ENCODE results near the gene SUGCT.

Gene SUGCT

DNA sequence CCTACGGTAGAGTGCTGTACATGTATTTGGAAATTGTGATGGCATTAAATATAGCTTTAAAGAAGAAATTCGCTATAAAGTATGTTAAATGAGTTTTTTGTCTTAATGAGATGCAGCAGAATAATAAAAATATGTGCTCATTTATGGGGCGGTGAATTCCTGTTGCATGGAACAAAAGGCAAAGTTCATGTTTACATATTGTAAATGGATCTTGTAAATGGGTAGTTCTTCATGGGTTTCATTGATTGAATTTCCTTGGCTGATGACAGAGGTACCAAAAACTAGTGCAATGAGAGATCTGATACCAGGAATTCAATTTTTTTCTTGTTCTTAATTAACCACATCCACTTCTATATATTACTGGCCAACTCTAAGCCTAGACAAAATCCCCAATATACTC lies 284.2 kb downstream of the SUGCT start:
- no peak for DNase-seq

DNA sequence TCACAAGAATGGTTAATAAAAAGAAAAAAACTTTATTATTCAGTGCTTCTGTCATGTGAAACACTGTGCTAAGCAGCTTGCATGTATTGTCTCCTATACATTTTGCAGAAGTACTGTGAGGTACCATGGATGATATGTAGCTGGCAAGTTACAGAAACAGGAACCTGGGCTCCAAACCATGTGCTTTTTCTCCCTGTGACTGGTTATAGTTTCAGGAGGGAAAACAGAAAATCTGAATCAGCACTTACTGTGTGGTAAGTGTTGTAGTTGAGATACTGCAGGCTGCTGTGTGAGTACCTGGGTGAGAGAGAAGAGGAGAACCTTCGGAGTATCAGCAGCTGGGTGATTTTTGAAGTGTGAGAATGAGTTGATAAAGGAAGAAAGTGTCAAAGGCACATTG lies 285.0 kb downstream of the SUGCT start:
- DNase-seq, result no peak

DNA sequence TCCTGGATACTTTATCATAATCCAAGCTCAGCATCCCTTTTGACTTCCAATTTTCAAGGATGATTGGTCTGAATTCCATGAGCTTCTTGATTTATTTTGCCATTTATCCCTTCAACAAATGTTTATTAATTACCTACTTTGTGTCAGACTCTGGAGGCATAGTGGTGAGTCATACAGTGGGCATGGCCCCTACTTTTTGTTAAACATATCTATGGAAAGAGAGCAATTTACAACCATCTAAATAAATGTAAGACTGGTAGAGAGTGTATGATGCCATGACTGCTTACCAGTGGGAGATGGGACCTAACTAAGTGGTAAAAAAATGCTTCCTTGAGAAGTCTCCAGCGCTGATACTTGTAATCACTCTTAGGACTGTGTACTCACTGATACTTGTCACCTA lies 286.6 kb downstream of the SUGCT start:
- DNase-seq, result no peak

DNA sequence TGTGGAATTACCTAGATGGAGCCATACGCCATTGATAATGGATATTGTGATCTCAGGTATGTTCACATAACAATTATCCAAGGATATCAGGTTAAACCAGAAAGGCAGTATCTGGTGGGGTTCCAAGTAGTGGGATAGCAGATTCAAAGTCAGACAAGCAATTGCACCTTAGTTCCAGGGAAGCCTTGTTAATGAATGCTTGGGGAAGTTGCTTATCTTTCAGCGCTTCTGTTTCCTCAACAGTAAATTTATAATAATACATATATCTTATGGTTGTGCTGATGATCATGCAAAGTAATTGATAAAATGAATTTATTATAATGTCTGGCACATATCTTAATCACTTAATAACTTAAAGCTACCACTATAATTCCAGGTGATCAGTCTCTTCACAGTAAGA lies 290.9 kb downstream of the SUGCT start:
- no peak for DNase-seq

DNA sequence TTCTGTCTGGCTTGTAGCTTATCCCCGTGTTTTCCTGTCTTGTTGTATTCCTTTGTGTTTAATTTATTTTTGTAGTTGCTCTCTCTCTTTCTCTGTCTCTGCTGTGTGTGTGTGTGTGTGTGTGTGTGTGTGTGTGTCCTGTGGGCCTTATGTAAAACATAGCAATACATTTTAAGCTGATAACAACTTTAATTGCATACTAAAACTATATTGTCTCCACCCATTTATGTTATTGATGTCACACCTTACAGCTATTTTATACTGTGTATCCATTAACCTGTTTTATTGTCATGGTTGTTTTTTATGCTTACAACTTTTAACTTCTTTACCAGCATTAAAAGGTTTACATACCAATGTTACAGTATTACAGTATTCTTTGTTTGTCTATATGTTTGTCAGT lies 293.6 kb downstream of the SUGCT start:
- no peak for DNase-seq

DNA sequence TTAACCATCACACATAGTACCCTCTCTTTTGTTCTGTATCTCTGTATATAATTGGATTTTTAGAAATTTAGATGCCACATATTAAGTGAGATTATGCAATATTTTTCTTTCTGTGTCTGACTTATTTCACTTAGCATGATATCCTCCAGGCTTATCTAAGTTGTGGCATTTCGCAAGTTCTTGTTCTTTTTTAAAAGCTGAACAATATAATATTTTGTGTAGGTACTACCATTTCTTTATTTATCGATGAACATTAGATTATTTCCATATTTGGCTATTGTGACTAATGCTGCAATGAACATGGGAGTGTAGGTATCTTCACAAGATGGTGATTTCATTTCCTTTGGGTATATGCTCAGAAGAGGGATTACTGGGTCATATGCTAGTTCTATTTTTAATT lies 295.0 kb downstream of the SUGCT start:
- no peak for DNase-seq

DNA sequence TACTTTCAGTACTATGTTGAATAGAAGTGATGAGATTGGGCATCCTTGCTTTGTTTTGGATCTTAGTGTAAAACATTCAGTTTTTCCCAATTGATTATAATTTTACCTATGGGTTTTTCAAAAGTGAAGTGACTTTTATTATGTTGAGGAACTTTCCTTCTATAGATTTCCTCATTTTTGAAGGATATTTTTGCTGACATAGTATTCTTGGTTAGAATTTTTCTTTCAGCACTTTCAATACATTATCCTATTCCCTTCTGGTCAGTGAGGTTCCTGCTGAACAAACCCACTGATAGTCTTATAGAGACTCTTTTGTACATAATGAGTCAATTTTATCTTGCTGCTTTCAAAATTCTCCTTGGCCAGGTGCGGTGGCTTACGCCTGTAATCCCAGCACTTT lies 297.2 kb downstream of the SUGCT start:
- no peak for DNase-seq

DNA sequence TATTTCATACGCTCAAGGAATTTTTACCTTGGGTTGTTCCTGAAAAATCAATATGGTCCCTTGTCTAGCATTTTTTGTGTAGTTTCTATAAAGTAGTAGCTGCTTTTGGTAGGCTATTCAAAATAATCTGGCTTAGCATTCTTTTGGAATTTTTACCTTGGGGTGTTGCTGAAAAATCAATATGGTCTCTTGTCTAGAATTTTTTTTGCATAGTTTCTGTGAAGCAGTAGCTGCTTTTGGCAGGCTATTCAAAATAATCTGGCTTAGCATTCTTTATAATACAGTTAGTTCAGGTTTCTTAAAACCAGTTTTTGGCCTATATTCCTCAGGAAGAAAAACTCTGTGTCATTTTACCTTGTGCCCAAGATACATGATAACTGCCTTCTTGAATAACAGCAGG lies 301.9 kb downstream of the SUGCT start:
- no peak for DNase-seq

DNA sequence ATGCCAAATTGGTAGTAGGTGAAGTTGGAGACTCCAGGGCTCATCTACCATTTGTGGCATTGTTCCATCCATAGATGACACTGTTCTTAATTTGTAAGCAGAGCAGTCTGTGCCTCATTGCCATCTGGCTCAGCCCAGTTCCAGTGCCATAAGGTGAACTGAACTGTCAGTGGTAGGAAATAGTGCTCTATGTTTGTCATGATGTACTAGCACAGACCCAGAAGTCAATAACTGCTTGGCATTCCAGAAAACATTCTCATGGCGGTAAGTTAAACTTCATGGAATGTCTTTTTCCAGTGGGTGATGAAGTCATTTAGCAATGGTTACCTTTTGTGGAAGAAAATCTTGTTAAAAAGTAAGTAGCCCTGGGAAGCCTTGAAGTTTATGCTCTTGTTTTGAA lies 302.7 kb downstream of the SUGCT start:
- no peak for DNase-seq

DNA sequence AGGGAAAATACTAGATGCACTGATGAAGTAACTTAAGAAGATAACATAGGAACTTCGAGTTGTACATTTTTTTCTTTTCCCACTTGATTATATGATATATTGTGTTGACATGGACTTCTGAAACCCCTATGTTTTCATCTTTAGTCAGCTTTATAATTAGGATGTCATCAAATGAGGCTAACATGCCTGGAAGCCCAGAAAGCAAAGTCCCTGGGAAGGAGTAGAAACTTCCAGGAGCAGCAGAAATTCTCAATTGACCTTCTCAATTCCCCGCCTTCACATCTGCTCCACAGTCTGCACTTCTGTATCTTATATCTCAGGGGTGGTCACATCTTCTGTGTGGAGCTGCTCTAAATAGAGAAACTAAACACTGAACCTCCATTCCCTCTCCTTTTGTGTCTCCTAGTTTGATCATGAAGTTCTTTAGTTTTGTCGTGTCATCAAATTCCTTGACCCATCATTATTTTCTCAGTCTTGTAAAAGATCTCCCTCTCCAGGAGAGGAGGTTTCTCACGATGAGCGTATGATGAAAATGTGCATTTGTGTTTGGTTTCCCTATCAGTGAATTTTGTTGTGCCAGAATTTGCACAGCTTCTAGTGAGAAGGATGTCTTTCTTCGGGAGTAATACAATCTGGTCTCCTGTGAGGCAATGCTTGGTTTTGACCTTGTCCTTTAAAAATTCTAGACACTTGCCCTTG lies 303.3 kb downstream of the SUGCT start:
- no peak for DNase-seq

DNA sequence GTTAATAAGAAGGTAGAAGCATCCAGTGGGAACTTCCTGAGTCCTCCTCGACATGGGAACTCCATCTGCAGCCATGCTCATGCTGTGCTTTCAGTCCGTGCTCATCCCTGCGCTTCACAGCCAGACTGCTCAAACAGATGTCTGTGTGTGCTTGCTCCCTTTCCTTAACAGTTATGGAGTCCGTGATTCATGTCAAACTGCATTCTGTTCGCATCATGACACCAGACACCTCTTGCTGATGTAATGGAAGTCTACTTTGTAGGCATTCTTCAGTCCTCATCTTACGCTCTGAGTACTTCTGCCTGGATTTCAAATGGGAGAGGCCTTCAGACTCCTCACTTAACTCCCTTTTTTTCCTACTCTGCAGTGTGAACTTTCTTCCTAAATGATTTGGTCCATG lies 304.9 kb downstream of the SUGCT start:
- no peak for DNase-seq

DNA sequence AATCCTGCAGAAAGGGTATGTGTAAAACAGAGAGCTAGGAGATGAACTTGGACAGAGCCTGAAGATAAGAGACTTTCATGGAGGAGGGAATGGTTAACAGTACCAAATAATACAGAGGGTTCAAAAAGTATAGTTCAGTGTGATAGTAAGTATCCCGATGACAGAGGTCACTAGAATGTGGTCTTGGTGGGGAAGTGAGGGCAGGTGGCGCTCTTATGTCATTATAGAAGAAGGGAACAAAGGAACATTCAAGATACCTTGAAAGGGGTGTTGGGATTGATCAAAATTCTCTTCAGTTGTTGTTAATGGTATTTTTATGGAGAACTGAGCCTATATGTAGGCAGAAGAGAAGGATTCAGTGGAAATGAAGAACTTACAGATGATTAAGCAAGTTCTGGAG lies 312.5 kb downstream of the SUGCT start:
- DNase-seq, result no peak

DNA sequence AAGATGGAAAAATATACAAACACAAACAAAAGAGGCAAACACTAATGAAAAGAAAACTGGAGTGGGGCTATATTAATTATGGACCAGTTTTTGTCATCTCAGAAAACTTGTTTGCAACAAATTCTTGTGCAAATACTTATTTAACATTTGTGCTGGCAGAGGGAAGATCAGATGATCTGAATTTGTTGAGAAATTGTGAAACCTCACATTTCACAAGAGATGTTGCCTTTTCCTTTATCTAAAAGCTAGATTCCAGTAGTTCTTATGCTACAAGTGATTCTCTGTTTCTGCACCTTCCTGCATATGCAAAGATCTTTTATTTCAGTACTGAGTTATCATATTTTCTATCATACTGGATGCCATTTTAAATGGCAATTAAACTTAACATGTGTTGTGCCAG lies 320.7 kb downstream of the SUGCT start:
- no peak for DNase-seq

DNA sequence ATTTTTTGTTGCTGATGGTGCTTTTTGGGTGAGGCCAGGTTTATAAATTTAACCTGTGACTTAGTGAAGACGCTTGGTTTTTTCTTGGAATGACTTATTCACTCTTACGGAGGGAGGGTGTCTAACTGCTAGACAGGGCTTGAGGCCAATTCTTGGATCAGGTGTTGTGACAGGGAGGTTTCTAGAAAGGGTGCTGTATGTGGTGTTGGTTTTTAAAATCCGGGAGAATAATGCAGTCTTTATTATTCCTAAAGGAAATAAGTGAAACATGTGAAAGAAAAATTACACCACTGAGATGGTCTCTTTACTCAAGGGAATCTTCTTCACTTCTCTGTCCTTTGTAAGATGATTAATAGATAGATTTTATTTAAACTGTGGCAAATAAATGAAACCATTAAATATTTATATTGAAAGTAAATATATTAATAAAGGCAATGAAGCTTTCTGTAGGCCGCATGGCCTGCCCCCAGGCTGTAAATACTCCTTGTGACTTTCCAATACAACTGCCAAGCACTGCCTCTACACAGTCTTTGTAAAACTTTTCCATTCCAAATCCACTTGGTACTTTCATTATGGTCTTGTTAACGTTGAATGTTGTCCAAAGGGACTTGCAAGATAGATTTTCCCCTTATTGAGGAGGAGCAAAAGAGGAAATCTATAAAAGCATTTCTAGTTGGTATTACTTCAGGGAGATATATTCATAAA lies 323.1 kb downstream of the SUGCT start:
- no peak for DNase-seq

DNA sequence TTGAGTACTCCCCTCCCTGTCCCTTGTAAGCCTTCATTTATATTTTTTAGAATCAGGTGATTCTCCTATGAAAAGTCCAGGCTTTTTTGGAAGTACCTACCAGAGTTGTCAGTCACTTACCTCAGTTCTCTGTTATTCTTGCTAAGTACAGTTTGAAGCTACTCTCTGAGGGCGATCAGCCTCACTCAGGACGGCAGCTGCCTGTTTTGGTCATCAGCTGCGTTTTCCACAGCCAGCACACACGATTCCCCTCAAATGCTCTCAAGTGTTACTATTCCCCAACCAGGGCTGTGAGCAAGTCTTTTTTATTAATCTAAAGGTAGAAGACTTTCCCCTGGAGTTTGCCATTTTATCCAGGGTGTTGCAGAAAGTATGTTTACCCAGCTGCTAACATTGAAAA lies 328.6 kb downstream of the SUGCT start:
- DNase-seq, result no peak

DNA sequence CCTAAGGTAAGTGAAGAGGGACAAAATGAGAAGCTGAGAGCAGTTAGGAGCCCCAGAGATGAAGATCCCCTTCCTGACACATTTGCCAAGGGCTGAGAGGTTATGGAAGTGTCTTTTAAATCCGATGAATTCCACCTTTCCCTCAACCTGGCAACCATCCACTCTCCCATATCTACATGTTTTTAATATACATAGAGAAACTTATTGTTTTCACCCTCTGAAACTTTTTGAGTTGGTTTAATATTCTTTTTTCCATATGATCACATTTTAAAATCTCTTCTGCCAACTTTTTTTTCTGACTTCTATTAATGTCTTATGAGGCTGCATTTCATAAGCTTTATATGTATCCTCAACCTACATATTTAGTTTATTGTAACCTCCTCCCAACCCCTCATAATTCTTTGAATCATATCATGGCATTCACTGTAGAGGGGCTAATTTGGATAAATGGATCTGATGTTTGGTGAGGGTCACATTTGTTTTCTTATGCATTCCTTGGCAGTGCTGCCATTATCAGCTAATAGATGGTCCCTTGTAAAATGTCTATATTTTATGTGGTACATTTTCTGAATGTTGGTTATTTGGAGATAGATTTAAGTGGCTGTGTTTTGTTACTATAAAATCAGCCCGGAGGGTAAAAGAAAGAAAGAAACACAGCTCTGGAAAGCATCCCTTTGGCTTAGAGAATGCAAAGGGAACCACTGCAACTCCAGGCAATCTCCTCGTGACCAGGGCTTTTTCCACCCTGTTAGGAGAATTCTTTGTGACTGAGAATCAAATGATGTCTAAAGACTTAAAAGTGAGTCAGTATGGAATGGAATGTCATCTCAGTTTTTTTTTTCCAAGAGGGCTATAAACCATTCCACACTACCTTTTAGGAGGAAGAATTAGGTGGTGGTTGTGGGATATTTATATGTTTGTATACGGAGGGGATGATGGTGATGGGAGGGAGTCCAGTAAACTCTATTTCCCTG lies 334.4 kb downstream of the SUGCT start:
- no peak for DNase-seq

DNA sequence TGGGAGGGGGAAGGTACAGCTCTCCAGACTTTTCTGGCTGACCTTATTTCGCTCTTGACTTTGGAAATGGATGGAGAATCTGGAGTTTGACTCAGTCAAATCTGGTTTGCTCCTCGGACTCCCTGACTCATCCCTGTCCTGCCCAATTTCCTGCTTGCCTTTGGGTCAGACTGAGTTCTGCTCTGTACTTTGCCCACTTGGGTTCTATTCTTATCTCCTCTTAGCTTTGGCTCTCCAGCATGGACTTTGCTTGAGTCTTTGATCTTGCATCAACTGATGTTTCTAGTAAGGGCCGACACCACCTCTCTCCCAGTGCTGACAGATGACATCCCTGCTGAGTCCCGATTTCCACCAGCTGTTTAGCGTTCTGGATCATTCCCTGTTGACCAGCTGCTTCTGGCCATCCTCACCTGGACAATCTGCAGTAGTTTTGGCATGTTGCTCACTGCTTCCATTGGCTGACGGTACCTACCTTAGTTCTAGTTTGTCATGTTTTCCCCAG lies 335.3 kb downstream of the SUGCT start:
- DNase-seq, result no peak

DNA sequence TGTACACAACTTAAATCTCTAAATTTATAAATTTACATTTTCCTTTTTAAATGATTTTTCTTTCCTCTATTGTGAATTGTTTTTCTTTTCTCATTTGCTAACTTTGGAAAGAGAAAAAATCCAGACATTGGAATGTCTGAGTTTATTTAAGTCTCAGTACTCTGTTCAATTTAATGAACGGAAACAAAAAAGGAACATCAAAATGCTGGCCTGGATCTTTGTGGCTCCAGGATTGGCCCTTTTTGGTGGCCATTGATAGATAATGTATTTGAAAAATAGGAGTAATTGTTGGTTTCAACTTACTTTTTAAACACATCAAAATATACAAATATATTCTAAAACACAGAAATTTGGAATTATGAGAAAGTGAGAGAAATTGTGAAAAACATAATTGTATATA lies 336.0 kb downstream of the SUGCT start:
- DNase-seq, result no peak

DNA sequence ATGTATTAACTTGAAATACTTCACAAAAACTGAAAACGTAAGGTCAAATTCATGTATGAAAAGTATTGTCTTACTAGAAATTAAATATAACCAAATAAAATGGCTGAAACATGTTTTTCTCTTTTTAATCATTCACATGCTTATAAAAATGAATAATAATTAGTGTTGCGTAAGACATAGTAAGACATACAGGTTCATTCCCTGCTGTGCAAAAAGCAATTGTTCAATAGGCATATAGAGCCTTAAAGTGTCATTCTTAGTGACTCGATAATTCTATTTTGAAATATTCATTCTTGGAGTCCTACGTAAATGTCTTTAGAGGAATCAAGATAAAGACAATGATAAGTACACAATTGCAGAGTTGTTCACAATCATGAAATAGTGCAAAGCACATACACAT lies 337.1 kb downstream of the SUGCT start:
- no peak for DNase-seq

DNA sequence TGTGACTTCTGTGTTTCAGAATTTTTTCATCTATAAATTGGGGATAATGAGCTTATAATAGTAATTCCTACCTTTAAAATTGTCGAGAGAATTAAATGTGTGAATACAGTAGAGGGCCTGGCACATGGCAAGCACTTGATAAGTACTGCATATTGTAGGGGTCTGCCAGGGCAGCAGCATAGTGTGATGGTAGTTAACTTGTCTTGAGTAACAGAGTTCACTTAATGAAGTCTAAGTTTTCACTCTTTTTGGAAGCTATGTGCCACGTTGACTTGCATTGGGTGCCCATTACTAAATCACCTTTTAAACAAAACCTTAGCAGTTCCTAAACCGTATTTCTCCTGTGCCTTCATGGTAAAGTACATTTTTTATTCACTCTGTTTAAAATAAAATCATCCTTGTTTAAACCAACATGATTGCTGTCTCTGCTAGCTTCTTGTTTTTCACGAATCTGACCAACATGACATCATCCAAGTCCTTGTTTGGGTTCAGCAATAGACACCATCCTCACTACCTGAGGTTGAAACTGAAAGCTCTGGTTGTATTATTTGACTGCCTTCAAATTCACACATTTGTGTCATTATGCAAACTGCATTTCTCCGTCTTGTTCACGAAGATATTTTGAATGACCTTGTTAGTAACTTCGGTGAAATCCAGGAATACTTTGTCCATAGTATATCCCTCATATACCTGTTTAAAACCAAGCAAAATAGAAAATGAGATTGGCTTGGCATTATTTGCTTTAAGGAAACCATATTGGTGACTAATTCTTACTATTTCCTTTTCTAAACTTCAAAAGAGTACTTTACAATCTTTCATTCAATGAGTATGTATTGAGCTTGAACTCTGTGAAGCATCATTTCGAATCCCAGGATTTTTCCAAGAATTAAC lies 340.2 kb downstream of the SUGCT start:
- no peak for DNase-seq

DNA sequence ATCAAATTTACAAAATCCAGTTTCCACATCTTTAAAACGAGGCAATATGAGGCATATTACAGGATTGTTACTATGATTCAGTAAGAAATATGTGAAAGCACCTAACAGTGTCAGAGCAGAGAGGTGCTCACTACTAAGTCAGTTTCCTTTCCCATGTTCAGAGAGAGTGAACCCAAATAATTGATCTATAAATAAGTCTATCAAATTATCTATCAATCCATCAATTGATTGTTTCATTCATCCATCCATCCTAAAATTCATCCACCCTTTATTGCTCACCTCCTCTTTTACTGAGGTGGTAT lies 340.8 kb downstream of the SUGCT start:
- no peak for DNase-seq

DNA sequence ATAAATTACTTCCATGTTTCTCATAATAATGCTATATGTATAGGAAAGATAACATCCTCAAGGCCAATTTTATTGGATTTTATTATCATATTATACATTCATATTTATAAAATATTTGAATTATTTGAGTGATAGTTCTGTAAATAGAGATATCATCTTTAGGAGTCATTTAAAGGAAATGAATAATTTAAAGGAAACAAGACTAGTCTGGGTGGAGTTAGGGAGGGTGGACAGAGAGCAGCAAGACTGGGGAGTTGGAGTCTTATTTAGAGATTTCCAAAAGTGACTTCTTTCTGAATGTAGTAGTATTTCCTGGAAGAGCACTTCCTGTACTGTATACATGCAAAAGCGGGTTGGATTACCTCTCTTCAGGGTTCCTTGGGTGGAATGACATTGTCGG lies 342.3 kb downstream of the SUGCT start:
- no peak for DNase-seq

DNA sequence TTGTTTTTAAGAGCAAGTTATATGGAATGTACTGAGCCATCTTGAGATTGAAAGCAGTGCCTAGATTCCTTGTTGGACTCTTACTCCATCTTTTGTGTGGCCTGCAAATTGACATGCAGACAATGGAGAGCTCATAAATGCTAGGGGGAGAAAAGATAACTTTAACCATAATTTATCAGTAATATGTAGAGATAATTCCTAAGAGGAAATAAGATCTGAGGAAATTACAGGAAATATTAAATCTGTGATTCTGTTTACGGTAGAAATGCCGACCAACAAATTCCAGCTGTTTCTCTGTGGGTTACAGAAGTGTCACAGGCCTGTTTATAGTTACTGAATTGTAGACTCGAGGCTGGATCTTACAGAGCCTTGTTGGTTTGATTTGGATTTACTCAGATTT lies 348.0 kb downstream of the SUGCT start:
- DNase-seq, result no peak
